ENCODE measurements around the gene FPGS.

GRCh38 chr9:127809002-127809539 is 6.4 kb downstream of the FPGS start:
- TF ChIP-seq TAF1 (IDR thresholded peaks at IDR 0.05; ENCODE audit: borderline replicate concordance, insufficient read depth, low read length) (no peak), REST (IDR thresholded peaks at IDR 0.05; ENCODE audit: insufficient read depth in 1 of 2, low read depth in 2 of 2, low read length in 2 of 2) (no peak)
